ENCODE measurements around the gene HS6ST3.

- TF ChIP-seq, protein P1, sequence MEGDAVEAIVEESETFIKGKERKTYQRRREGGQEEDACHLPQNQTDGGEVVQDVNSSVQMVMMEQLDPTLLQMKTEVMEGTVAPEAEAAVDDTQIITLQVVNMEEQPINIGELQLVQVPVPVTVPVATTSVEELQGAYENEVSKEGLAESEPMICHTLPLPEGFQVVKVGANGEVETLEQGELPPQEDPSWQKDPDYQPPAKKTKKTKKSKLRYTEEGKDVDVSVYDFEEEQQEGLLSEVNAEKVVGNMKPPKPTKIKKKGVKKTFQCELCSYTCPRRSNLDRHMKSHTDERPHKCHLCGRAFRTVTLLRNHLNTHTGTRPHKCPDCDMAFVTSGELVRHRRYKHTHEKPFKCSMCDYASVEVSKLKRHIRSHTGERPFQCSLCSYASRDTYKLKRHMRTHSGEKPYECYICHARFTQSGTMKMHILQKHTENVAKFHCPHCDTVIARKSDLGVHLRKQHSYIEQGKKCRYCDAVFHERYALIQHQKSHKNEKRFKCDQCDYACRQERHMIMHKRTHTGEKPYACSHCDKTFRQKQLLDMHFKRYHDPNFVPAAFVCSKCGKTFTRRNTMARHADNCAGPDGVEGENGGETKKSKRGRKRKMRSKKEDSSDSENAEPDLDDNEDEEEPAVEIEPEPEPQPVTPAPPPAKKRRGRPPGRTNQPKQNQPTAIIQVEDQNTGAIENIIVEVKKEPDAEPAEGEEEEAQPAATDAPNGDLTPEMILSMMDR (IDR thresholded peaks at IDR 0.05): no peak
- TF ChIP-seq POLR2AphosphoS5 (IDR thresholded peaks at IDR 0.05): peak; percentile 88 to 96 (median 91)
Measured at GRCh38 chr13:96053003-96053703, 36.8 kb upstream of the HS6ST3 start, which contains the start of gene UGGT2.

All from sigmoid colon (tissue), 4 donors.